GM21367 (cell line): ENCODE data around the gene SUGP1.
"Not testable (repeated sequence)": the region's sequence is repeated elsewhere in the genome, so short reads cannot be mapped to it uniquely, and the experiment has no call there.

Experiments
- ATAC-seq: cut with Tn5 transposase; IDR thresholded peaks from one replicate; pipeline ENCODE4 v1.9.1; 2021; ENCODE audit not compliant: unreplicated experiment

Gene SUGP1, protein sequence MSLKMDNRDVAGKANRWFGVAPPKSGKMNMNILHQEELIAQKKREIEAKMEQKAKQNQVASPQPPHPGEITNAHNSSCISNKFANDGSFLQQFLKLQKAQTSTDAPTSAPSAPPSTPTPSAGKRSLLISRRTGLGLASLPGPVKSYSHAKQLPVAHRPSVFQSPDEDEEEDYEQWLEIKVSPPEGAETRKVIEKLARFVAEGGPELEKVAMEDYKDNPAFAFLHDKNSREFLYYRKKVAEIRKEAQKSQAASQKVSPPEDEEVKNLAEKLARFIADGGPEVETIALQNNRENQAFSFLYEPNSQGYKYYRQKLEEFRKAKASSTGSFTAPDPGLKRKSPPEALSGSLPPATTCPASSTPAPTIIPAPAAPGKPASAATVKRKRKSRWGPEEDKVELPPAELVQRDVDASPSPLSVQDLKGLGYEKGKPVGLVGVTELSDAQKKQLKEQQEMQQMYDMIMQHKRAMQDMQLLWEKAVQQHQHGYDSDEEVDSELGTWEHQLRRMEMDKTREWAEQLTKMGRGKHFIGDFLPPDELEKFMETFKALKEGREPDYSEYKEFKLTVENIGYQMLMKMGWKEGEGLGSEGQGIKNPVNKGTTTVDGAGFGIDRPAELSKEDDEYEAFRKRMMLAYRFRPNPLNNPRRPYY

GRCh38 chr19:19320361-19321140 lies at the start of gene SUGP1, which contains the start of gene MAU2:
Gene SUGP1 (minus strand): TSS chr19:19320509. CDS start chr19:19320496, 13 bp downstream.
Gene MAU2 (plus strand): TSS chr19:19320829. CDS start chr19:19320860, 31 bp downstream.
- peak; percentile 73 for ATAC-seq

DNA sequence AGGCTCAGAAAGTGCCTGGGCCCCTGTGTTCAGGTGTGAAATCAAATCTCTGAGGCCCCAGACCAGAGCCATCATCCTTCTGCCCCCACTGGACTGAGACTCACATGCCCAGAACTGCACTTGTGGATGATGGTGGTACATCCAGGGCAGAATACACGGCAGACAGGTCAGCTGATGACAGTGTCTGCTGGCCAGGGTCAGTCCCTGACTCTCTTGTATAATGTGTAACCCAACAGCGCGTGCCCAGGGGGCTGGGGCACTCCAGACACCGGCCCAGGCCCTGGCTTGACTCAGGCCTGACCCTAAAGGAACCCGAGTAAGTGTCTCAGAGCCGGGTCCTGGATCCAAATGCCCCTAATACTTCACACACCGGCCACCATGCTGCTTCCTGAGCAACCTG lies 47.8 kb upstream of the SUGP1 start:
- no peak for ATAC-seq

GRCh38 chr19:19366434-19367396 lies 46.4 kb upstream of the SUGP1 start:
- ATAC-seq = peak; percentile 47

- ATAC-seq = no peak
Measured at GRCh38 chr19:19362075-19362474, 41.8 kb upstream of the SUGP1 start.

DNA sequence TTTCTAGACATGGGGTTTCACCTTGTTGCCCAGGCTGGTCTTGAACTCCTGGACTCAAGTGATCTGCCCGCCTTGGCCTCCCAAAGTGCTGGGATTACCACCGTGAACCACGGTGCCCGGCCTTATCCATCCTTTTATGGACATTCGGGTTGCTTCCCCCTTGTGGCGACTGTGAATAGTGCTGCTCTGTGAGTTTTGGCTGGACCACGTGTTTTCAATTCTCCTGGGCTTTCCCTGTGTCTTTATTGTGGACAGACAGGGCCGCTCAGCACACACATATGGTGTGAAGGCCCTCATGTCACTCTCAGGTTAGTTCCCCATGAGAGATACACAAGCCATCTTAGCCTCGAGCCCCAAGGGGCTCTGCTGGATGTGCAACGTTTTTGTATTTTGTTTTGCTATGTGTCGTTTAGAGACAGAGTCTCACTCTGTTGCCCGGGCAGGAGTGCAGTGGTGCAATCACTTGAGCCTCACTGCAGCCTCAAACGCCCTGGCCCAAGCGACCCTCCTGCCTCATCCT lies 40.8 kb upstream of the SUGP1 start:
- ATAC-seq = peak; percentile 45

DNA sequence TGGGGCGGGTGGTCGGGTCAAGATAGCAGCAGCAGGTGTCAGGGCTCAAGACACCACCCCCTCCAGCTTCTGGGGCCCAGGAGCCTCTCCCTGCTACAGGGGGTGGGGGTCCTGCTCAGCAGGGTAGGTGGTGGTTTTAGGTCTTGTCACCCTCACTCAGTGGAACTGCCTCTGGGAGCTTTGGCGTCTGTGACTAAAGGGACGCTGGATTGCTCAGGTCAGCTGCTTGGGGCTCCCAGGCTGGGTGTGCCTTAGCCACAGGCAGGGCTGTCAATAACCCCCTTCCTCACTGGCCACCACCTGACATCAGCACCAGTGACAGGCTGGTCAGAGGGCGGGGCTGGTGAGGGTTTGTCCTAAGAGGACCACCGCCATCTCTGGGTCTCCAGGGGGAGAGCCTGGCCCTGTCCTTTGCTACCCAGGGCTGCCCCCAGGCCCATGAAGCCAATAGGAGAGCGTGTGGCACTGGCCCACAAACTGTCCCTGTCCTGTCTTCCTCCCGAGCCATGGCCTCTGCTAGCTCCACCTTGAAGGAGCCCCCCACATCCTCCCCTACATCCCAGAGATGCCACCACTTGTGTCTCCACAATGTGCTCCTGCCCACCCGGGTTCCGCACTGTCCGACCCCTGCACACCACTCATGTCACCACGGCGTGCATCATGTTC lies 36.7 kb upstream of the SUGP1 start:
- ATAC-seq = no peak

GRCh38 chr19:19356500-19356899 lies 36.2 kb upstream of the SUGP1 start:
- no peak for ATAC-seq

DNA sequence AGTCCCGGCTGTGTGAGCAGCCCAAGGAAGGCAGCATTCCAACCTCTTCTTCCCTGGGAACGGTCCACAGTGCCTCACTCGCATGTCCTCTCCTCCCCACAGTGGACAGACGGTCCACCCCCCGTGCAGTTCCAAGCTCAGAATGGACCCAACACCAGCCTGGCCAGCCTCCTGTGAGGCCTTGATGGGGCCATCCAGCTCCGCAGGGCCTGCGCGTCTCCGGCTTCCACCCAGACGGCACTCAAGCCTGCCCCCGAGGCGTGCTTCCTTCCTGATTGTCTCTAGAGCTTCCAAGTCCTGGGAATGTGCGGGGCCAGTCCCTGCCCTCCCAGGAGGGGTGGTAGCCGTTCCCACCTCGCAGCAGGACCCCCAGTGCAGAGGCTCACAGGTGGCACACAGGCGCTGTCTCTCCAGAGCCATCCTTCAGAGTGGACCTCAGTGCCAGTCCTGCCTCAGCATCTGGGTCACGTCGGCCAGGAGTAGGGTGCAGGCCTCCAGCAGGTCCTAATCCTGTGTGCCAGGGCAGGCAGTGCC lies 35.4 kb upstream of the SUGP1 start:
- ATAC-seq = no peak

DNA sequence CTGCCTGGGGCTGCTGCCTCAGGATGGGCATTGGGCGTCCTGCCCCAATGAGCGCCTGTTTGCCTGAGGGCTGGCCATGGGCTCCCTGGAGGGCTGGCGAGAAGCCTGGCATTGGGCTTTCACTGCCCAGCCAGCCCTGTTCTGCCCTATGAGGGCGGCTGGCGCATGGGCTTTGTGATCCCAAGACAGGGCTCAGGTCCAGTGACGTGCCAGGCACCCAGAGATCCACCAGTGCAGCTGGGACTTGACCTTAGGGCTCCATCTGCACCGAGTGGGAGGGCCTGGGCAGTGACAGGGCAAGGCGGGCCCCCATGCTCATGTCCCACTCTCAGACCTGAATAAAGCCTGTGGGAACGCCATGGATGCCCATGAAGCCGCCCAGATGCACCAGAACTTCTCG lies 34.6 kb upstream of the SUGP1 start:
- ATAC-seq = no peak

- ATAC-seq = no peak
Measured at GRCh38 chr19:19354007-19354406, 33.7 kb upstream of the SUGP1 start.

- no peak for ATAC-seq
Measured at GRCh38 chr19:19352823-19353222, 32.5 kb upstream of the SUGP1 start.

DNA sequence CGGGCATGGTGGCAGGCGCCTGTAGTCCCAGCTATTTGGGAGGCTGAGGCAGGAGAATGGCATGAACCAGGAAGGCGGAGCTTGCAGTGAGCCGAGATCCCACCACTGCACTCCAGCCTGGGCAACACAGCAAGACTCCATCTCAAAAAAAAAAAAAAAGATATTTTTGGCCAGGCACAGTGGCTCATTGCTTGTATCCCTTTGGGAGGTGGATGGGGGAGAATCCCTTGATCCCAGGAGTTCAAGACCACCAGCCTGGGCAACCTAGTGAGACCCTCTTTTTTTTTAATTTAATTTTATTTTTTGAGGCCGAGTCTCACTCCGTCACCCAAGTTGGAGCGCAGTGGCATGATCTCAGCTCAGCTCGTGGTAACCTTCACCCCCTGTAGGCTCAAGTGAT lies 30.4 kb upstream of the SUGP1 start:
- not testable (repeated sequence) for ATAC-seq

GRCh38 chr19:19349365-19349764 lies 29.1 kb upstream of the SUGP1 start:
- no peak for ATAC-seq

DNA sequence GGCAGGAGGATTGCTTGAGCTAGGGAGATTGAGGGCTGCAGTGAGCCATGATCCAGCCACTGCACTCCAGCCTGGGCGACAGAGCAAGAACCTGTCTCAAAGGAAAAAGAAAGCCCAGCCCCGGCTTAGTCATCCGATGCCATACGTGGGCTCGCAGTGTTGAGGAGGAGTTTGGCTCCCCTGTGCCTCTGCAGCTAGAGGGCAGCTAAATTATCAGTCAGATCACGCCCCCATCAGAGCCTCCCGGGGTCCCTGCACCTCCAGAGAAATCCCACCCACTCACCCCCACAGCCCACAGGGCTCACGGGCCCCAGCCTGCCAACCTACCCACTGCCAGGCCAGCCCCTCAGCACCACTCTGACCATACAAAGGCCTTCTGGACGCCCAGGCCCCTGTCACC lies 28.0 kb upstream of the SUGP1 start:
- ATAC-seq = no peak

- no peak for ATAC-seq
Measured at GRCh38 chr19:19347401-19348110, 27.2 kb upstream of the SUGP1 start.

- no peak for ATAC-seq
Measured at GRCh38 chr19:19345970-19346369, 25.7 kb upstream of the SUGP1 start.

DNA sequence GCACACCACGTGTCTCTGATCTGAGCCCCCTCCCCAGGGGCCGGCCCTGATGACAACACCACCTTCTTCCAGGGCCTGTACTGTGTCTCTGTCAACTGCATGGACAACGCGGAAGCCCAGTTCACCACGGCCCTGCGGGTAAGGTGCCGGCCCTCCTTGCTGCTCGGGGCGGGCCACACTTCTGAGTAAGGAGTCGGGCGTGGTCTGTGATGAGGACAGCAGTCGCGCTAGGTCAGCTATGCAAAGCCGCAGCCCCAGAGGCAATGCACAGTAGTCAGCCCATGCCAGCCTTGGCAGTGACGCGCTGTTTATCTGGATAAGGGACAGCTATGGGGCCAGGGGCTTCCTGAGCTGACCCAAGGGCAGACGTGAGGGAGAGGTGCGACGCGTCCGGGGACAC lies 24.9 kb upstream of the SUGP1 start:
- ATAC-seq = no peak

- ATAC-seq = no peak
Measured at GRCh38 chr19:19343762-19344161, 23.5 kb upstream of the SUGP1 start.

DNA sequence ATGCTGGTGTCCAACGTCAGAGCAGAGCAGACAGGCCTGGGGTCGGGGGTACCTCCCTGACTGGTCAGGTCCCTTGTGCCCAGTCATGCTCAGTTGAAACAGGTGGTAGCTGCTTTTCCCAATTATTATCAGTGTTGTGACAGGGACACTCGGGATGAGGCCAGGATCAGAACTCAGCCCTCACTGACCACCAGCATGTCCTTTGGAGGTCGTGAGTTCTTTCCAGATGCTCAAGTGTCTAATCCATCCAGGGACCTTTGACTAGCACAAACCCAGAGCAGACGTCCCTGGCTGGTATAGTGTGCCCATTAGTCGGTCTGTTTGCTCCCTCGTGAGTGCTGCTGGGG lies 22.7 kb upstream of the SUGP1 start:
- ATAC-seq = no peak
